HG03066 (cell line): ENCODE data around the gene DCAF11.

Experiments
- ATAC-seq: cut with Tn5 transposase; IDR thresholded peaks from one replicate; pipeline ENCODE4 v1.9.1; 2021; ENCODE audit warnings: low read depth; ENCODE audit not compliant: unreplicated experiment

The DCAF11 gene

GRCh38 chr14:24114532-24115421, at the start of gene DCAF11, which contains the start of gene NRL:
TSS of gene DCAF11 (plus strand) at chr14:24114777. CDS start at chr14:24115595, 818 bp downstream.
TSS of gene NRL (minus strand) at chr14:24114949. CDS start at chr14:24082848, 32,101 bp downstream.
- ATAC-seq, result peak; percentile 87

- no peak for ATAC-seq
These were observed 49.7 kb upstream of the DCAF11 start for GRCh38 chr14:24064856-24065255.

GRCh38 chr14:24065408-24065807, 49.2 kb upstream of the DCAF11 start:
- no peak for ATAC-seq

- ATAC-seq, result no peak
These were observed 48.0 kb upstream of the DCAF11 start for GRCh38 chr14:24066496-24067132.

GRCh38 chr14:24067133-24068082, 47.2 kb upstream of the DCAF11 start:
- no peak for ATAC-seq

- ATAC-seq, result no peak
These were observed 45.7 kb upstream of the DCAF11 start for GRCh38 chr14:24068711-24069410.

GRCh38 chr14:24069411-24069735, 45.2 kb upstream of the DCAF11 start:
- no peak for ATAC-seq

GRCh38 chr14:24070285-24071143, 44.1 kb upstream of the DCAF11 start:
- ATAC-seq, result no peak

GRCh38 chr14:24071144-24071697, 43.4 kb upstream of the DCAF11 start, which contains the start of gene CPNE6:
TSS of gene CPNE6 (plus strand) at chr14:24071562. CDS start at chr14:24072937, 1,375 bp downstream.
- ATAC-seq, result no peak

- no peak for ATAC-seq
These were observed 42.6 kb upstream of the DCAF11 start for GRCh38 chr14:24071836-24072430.

GRCh38 chr14:24072436-24072835, 42.1 kb upstream of the DCAF11 start:
- no peak for ATAC-seq

GRCh38 chr14:24072881-24073877, 41.4 kb upstream of the DCAF11 start:
- no peak for ATAC-seq

- no peak for ATAC-seq
These were observed 39.7 kb upstream of the DCAF11 start for GRCh38 chr14:24074625-24075484.

- ATAC-seq, result no peak
These were observed 38.9 kb upstream of the DCAF11 start for GRCh38 chr14:24075485-24076301.

GRCh38 chr14:24076302-24076601, 38.3 kb upstream of the DCAF11 start:
- no peak for ATAC-seq

- ATAC-seq, result no peak
These were observed 37.5 kb upstream of the DCAF11 start for GRCh38 chr14:24077086-24077485.
